Osteoblast (primary cell): Measurements from ENCODE around the gene MAP3K5. TPM values are rescaled to one million over a fixed set of nuclear protein-coding genes. Genes with fewer than 3 reads are reported as not detected.

ENCODE experiments used
- DNase-seq: peaks from one replicate; pipeline ENCODE4 v3.0.0; 2011; ENCODE audit warnings: low spot score, mixed read lengths; ENCODE audit not compliant: insufficient read length; ENCODE audit errors: missing footprints
- H2AFZ ChIP-seq: 2 replicates; pipeline ENCODE4 v1.6.0; 2011; ENCODE audit warnings: mild to moderate bottlenecking, low read length
- H3K27ac ChIP-seq: 2 replicates; pipeline ENCODE4 v1.5.1; 2011; ENCODE audit warnings: mild to moderate bottlenecking, low read depth, low read length, moderate library complexity
- H3K27me3 ChIP-seq: 2 replicates; pipeline ENCODE4 v1.6.0; 2012; ENCODE audit warnings: mild to moderate bottlenecking, control low read depth, inconsistent platforms, low read length, moderate library complexity; ENCODE audit not compliant: insufficient read depth
- H3K36me3 ChIP-seq: 2 replicates; pipeline ENCODE4 v1.5.1; 2011; ENCODE audit warnings: mild to moderate bottlenecking, low read length, control low read depth, moderate library complexity; ENCODE audit not compliant: insufficient read depth
- H3K4me1 ChIP-seq: 2 replicates; pipeline ENCODE4 v1.5.1; 2011; ENCODE audit warnings: mild to moderate bottlenecking, low read length, control low read depth, moderate library complexity; ENCODE audit not compliant: insufficient read depth
- H3K4me2 ChIP-seq: 2 replicates; pipeline ENCODE4 v1.6.0; 2011; ENCODE audit warnings: mild to moderate bottlenecking, low read length; ENCODE audit not compliant: insufficient read depth
- H3K4me3 ChIP-seq: fragments of 200-600 bp; sonication (generic); 3 replicates; pipeline ENCODE4 v1.5.1; 2012; ENCODE audit warnings: mild to moderate bottlenecking, low read length, inconsistent platforms; ENCODE audit not compliant: insufficient read depth
- H3K79me2 ChIP-seq: 2 replicates; pipeline ENCODE4 v1.6.0; 2012; ENCODE audit warnings: mild to moderate bottlenecking, low read length, control low read depth, inconsistent platforms; ENCODE audit not compliant: insufficient read depth
- H3K9me3 ChIP-seq: 2 replicates; pipeline ENCODE4 v1.5.1; 2011; ENCODE audit warnings: low read depth, low read length, control low read depth
- H4K20me1 ChIP-seq: 2 replicates; pipeline ENCODE4 v1.6.0; 2012; ENCODE audit warnings: mild to moderate bottlenecking, low read length, control low read depth; ENCODE audit not compliant: insufficient read depth
- CTCF ChIP-seq: IDR thresholded peaks from 2 replicates; pipeline ENCODE4 v1.5.1; 2011; ENCODE audit warnings: mild to moderate bottlenecking, low read depth, low read length, moderate library complexity; ENCODE audit errors: extremely low read depth
- total RNA-seq: library from RNA; depleted of rRNA; stranded (reverse); fragments of >200 nt; gene quantifications from 2 replicates; pipeline ENCODE4 v1.2.3, GENCODE V29; 2012

MAP3K5 gene
- total RNA-seq, 1 donor = 8.3 TPM

DNA sequence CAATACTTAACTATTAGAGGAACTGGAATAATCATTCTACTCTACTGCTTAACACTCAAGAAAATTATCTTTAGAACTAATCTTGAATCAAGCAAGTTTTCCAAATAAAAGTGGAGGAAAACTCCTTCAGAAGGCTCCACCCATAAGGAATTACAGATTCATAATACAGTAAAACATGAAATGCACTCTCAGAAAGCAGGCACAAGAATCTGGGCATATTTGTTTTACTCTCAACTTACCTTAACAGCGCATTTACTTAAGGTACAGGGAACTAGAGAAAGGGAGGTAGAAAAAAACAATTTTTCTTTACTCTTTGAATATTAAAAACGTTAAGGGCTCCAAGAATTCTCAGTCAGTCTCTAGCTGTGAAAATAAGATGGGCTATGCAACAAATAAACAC, 140.3 kb downstream of the MAP3K5 start:
- H4K20me1 ChIP-seq = no peaks in the 10 kb centered on the region
- no peak for TF ChIP-seq CTCF
- H3K9me3 ChIP-seq = no peaks in the 10 kb centered on the region
- H3K4me2 ChIP-seq = no peak overlapping the region
- no peaks in the 10 kb centered on the region for H3K79me2 ChIP-seq
- H3K4me1 ChIP-seq = peaks cover 9% of the 10 kb centered on the region
- no peak overlapping the region for H3K4me3 ChIP-seq
- no peaks in the 10 kb centered on the region for H3K27me3 ChIP-seq
- no peaks in the 10 kb centered on the region for H3K36me3 ChIP-seq
- no peak overlapping the region for H3K27ac ChIP-seq
- no peak overlapping the region for H2AFZ ChIP-seq
- no peak for DNase-seq

- Histone ChIP-seq H3K4me3 (peak overlapping the region; percentile 60), H2AFZ (peak overlapping the region; percentile 81), H4K20me1 (no peaks in the 10 kb centered on the region), H3K4me1 (peaks cover 19% of the 10 kb centered on the region), H3K9me3 (no peaks in the 10 kb centered on the region), H3K27me3 (no peaks in the 10 kb centered on the region), H3K4me2 (peak overlapping the region; percentile 79), H3K27ac (peak overlapping the region; percentile 65), H3K36me3 (no peaks in the 10 kb centered on the region), H3K79me2 (no peaks in the 10 kb centered on the region)
- DNase-seq = no peak
- TF ChIP-seq CTCF = no peak
Observed at GRCh38 chr6:136647363-136647852, 144.9 kb downstream of the MAP3K5 start.

GRCh38 chr6:136646377-136646776, 145.9 kb downstream of the MAP3K5 start:
- Histone ChIP-seq H3K4me3 (no peak overlapping the region), H3K4me1 (peaks cover 19% of the 10 kb centered on the region), H3K27me3 (no peaks in the 10 kb centered on the region), H3K9me3 (no peaks in the 10 kb centered on the region), H3K4me2 (no peak overlapping the region), H3K79me2 (no peaks in the 10 kb centered on the region), H4K20me1 (no peaks in the 10 kb centered on the region), H2AFZ (peak overlapping the region; percentile 18), H3K36me3 (no peaks in the 10 kb centered on the region), H3K27ac (no peak overlapping the region)
- no peak for TF ChIP-seq CTCF
- DNase-seq = no peak

GRCh38 chr6:136644597-136644952, 147.7 kb downstream of the MAP3K5 start:
- H3K4me3 ChIP-seq = no peak overlapping the region
- no peak overlapping the region for H3K27ac ChIP-seq
- no peak overlapping the region for H3K4me2 ChIP-seq
- H3K36me3 ChIP-seq = no peaks in the 10 kb centered on the region
- no peaks in the 10 kb centered on the region for H3K9me3 ChIP-seq
- H3K79me2 ChIP-seq = no peaks in the 10 kb centered on the region
- no peaks in the 10 kb centered on the region for H3K27me3 ChIP-seq
- peaks cover 33% of the 10 kb centered on the region for H3K4me1 ChIP-seq
- no peak for DNase-seq
- TF ChIP-seq CTCF = no peak
- no peak overlapping the region for H2AFZ ChIP-seq
- H4K20me1 ChIP-seq = no peaks in the 10 kb centered on the region
